BJ (cell line): ENCODE measurements around the gene UBALD2. TPM values are rescaled to one million over a fixed set of nuclear protein-coding genes. Genes with fewer than 3 reads are reported as not detected.

Experiments used
- CTCF ChIA-PET: fragments of 350-600 bp; formaldehyde crosslinking; extraction: SDS; loops from one replicate; lab custom pipeline; 2021; ENCODE audit warnings: antibody characterized with exemption, inconsistent platforms; lab: Yijun Ruan, JAX
- POLR2A ChIA-PET: fragments of 300-600 bp; sonication (Branson Sonifier 250); formaldehyde crosslinking; extraction: SDS; loops from one replicate; lab custom pipeline; 2021; ENCODE audit warnings: antibody characterized with exemption; lab: Charles Lee
- DNase-seq: peaks from one replicate; pipeline ENCODE4 v3.0.0-alpha.2; 2011; ENCODE audit warnings: low read depth
- H3K27me3 ChIP-seq: 2 replicates; pipeline ENCODE4 v1.6.0; 2011; ENCODE audit warnings: low read length; ENCODE audit not compliant: control insufficient read depth, insufficient read depth
- H3K36me3 ChIP-seq: 2 replicates; pipeline ENCODE4 v1.5.1; 2011; ENCODE audit warnings: low read length; ENCODE audit not compliant: control insufficient read depth, insufficient read depth
- H3K4me3 ChIP-seq: 2 replicates; pipeline ENCODE4 v1.5.1; 2011; ENCODE audit warnings: low read depth, mild to moderate bottlenecking, control low read depth, low read length
- CTCF ChIP-seq: IDR thresholded peaks from 2 replicates; pipeline ENCODE4 v1.5.1; 2011; ENCODE audit warnings: low read depth, mild to moderate bottlenecking, control low read depth, inconsistent platforms, low read length, moderate library complexity; ENCODE audit not compliant: insufficient read depth
- polyA plus RNA-seq: library from polyadenylated mRNA; depleted of rRNA; stranded (reverse); fragments of >200 nt; gene quantifications from 2 replicates; pipeline ENCODE4 v1.2.3, GENCODE V29; 2011

The UBALD2 gene
- polyA plus RNA-seq, 1 experiment: 50.7 TPM

DNA sequence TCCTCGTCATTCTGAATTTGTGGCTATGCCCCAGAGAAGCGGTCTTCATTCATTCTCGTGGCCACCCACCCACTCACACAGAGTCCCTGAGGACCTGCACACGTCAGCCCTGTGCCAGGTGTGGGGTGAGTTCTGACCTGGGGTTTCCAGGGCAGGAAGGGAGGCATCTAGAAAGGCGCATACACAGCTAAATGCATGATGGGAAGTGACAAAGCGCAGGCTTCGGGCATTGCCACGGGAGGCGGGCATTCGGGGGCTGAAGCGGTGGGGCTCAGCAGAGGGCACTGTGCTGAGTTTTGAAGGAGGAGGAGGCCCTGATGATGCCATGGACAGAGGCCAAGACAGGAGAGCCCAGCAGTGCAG, 10.9 kb downstream of the UBALD2 start:
- ChIA-PET CTCF (interaction anchor here (1.7 kb wide), 1 partner anchor 155 kb away, joined by 5 read pairs; no protein-coding TSS in a partner anchor), POLR2A (no interaction called here)
- peaks cover 1% of the 10 kb centered on the region; the same call in 1 of the 2 replicates for H3K36me3 ChIP-seq
- H3K27me3 ChIP-seq: no peaks in the 10 kb centered on the region
- no peak for DNase-seq
- H3K4me3 ChIP-seq: no peak overlapping the region
- TF ChIP-seq CTCF: no peak

DNA sequence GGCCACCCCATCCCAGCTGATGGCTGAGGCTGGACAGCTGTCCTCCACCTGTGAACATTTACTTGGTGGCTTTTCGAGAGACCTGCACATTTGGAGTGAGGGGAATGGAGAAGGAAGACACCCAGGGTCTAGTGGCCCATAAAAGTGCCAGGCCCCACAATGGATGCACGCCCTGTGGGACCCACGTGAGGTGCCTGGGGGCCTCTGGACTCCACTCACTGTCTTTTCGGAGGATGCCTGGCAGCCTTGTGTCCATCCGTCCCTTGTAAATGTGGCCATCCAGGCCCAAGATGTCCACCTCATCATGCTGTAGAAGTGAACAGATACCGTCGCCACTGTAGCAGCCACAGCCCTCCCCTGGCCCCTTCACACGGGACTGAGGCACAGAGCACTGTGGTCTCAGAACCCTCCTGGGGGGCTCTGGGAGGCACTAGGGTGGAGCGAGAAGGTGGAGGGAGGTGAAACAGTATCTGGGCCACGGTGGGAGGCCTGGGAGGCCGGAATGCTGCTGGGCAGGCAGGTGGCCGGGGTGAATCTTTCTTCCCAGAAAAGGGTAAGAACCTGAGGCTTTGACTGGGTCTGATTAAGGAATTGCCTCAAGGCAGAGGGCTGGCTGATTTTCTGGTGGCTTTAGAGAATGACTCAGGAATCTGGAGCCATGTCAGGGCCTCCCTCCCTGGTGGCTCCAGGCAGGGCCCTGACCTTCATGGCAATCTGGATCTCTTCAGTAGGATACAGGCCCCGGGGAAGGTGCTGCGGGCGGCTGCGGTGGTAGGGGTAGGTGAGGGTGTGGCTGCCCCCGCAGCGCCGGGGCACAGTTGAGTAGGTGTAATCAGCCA, 11.5 kb downstream of the UBALD2 start:
- DNase-seq: peak; percentile 34
- H3K36me3 ChIP-seq: 0 out of 2 replicates have a peak, but pooled peaks cover 1% of the 10 kb centered on the region
- no peak for TF ChIP-seq CTCF
- no peak overlapping the region for H3K4me3 ChIP-seq
- CTCF ChIA-PET: interaction anchor here (1.7 kb wide), 1 partner anchor 155 kb away, joined by 5 read pairs; no protein-coding TSS in a partner anchor
- no peaks in the 10 kb centered on the region for H3K27me3 ChIP-seq
- POLR2A ChIA-PET: no interaction called here

- CTCF ChIA-PET: interaction anchor here (0.7 to 7.4 kb wide), 8 partner anchors 8 to 264 kb away, joined by 3 to 247 read pairs (median 20); partner anchors contain the start of gene UBALD2
- Histone ChIP-seq H3K36me3 (0 out of 2 replicates have a peak, but pooled peaks cover 1% of the 10 kb centered on the region), H3K4me3 (no peak overlapping the region), H3K27me3 (no peaks in the 10 kb centered on the region)
- POLR2A ChIA-PET: no interaction called here
- no peak for TF ChIP-seq CTCF
- no peak for DNase-seq
Observed at GRCh38 chr17:76277300-76278267, 12.4 kb downstream of the UBALD2 start.

- no peak for DNase-seq
- Histone ChIP-seq H3K27me3 (no peaks in the 10 kb centered on the region), H3K36me3 (0 out of 2 replicates have a peak, but pooled peaks cover 1% of the 10 kb centered on the region), H3K4me3 (no peak overlapping the region)
- TF ChIP-seq CTCF: no peak
- ChIA-PET POLR2A (no interaction called here), CTCF (interaction anchor here (0.7 to 7.4 kb wide), 12 partner anchors 9 to 278 kb away, joined by 3 to 247 read pairs (median 12); partner anchors contain the start of genes CDK3 and UBALD2)
Observed at GRCh38 chr17:76278268-76278908, 13.2 kb downstream of the UBALD2 start.
